NCI-H82 treated with DMSO at 0.1 percent for 48 hours (cell line): ENCODE data around the gene KCND2.
"Not testable (repeated sequence)": the region's sequence is repeated elsewhere in the genome, so short reads cannot be mapped to it uniquely, and the experiment has no call there.

Experiments
- DNase-seq: peaks from one replicate; lab custom pipeline; 2025; ENCODE audit not compliant: unreplicated experiment; lab: John Stamatoyannopoulos, UW

KCND2 gene

DNA sequence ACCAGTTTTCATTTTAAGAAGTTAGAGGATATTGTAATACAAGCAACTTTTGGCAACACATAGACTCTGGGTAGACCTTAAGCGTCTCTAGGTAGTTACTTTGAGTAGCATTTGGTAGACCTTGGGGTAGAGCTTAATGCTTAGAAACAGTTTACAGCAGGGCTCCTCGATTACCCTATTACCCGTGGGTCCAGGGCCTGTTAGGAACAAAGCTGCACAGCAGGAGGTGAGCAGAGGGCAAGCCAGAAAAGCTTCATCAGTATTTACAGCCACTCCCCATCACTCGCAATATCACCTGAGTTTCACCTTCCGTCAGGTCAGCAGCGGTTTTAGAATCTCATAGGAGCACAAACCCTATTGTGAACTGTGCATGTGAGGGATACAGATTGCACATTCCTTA, 411.5 kb downstream of the KCND2 start:
- no peak for DNase-seq

DNA sequence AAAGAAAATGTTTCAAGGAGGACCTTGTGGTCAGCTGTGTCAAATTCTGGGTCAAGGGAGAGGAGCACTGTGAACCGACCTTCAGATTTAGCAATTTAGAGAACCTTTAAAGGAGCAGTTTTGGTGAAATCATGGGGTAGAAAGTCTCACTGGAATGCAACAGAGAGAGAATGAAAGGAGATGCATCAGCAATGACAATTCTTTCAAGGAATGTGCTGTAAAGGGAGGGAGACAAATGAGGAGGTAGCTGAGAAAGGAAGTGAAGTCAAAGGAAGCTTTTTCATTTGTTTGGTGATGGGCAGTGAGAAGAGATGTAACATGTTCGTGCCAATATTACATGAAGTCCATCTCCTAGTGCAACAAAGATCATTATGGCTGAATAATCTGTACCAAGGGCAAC, 418.9 kb downstream of the KCND2 start:
- no peak for DNase-seq

DNA sequence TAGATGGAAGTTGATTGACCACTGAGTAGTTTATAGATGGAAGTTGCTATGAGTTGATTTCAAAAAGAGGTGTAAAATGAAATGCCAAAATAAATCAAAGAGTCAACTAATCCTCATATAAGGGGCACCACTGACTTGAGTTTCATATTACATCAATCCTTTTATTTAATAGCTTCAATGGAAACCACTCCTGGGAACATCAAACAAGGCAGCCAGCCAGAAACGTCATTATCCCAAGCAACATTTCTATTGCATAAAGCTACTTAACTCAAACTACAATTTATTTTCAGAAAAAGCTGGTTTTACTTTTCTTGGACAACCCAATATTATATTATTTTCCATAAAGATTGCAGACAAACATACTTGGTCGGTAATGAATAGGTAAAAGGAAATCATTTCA, 422.9 kb downstream of the KCND2 start:
- no peak for DNase-seq

DNA sequence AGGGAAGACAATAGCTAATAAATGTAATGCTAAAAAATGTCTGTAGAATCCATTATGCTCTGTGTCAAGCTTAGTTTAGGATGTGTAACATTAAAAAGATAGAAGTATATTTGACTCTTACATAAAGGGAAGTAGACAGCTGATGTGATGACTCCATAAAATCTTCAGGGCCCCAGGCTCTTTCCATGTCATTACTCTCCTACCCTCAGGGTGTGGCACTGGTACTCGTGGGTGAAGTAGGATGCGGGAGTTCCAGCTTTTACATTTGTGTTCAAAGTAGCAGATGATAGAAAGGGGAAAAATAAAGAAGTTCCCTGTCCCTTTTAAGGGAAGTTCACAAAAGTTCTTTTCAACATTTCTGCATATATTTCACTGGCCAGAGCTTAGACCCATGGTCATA, 427.8 kb downstream of the KCND2 start:
- DNase-seq, result no peak

DNA sequence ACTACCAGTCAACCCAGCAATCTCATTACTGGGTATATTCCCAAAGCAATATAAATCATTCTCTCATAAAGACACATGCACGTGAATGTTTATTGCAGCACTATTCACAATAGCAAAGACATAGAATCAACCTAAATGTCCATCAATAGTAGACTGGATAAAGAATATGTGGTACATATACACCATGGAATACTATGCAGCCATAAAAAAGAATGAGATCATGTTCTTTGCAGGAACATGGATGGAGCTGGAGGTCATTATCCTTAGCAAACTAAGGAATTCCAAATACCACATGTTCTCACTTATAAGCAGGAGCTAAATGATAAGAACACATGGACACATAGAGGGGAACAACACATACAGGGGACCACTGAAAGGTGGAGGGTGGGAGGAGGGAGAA, 429.4 kb downstream of the KCND2 start:
- DNase-seq, result not testable (repeated sequence)

DNA sequence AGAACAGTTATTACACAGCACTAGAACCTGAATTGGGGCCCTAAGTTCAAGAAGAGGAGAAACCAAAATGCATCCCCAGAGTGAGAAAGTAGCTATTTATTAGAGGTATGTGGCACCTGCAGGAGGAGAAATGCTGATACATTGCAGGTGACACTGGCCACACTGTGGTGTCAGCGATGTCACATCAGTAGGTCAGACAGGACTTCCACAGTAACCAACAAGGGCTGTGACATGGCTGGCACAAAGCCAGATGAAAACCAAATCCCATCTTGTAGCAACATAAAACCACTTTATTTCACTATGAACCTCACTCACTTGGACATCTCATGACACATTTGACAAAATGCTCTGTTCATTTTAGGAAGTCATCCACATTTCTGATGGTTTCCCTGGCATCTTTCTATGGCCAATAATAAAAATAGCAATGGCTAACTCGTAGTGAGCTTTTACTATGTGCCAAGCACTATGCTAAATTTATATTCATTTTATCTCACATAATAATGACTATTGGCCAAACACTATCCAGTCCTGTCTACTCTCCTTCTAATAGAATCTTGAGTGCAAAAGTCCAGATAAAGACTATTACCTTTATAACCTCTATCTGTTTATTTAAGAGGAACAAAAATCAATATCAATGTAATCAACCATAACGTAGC, 430.7 kb downstream of the KCND2 start:
- DNase-seq, result no peak

DNA sequence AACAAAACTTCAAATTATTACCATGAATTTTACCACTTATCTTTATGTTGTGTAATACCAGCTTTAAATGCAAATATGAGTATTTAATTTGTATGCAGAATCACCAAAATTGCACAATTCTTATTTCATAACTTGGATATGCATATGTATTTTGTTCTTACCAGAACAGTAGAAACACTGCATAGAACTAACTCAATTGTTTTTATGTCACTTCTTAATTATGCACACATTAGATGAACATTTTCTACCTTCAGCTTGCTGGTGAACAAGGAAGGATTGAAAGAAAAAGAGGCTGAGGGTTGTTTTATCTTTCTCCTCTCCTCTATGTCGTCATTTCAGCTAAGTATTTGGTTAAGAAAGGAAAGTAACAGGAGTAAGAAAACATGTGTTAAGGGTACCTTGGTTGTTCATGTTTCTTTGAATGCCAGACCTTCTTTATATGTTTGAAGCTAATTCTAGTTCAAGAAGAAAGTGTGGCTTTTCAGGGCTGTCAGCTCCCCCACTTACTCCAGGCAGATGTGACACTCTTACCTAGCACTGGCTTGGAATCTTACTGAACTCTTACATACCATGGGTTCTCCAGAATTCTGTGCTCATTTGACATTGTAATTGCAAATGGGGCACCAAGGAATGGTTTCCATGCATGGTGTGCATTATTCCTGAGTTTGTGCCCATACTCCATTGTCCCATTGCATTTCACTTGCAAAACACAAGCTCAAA, 436.4 kb downstream of the KCND2 start:
- no peak for DNase-seq

DNA sequence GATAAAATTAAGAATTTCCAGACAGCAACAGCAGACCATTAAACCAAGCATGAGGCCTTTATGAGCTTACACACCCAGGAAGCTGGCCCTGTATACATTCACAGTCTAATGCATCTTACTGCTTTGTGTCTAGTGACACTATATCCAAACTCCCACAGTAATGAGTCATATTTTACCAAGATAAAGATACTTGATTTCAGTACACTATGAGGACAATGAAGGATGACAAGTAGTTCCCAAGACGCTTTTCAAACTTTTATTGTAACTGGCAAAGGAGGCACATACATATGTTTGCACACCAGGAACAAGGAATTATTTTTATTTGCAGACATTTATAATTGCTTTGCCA, 437.0 kb downstream of the KCND2 start:
- no peak for DNase-seq

DNA sequence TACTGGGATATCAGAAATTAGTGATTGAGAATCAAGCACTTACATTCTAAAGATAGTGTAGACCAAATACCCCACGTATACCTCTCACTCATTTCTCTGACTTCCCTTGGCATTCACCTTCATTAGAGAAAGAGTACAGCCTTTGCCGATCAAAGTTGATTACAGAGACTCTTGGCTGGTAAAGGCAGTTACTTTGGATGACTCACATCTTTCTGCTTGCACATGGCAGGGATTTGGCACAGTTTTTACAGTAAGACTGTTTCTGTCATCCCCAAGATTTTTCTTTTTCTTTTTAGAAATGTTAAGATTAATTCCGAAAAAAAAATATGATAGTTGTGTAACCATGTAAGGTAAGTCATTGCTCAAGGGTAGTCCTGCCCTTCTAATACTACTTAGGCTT, 442.0 kb downstream of the KCND2 start:
- no peak for DNase-seq

DNA sequence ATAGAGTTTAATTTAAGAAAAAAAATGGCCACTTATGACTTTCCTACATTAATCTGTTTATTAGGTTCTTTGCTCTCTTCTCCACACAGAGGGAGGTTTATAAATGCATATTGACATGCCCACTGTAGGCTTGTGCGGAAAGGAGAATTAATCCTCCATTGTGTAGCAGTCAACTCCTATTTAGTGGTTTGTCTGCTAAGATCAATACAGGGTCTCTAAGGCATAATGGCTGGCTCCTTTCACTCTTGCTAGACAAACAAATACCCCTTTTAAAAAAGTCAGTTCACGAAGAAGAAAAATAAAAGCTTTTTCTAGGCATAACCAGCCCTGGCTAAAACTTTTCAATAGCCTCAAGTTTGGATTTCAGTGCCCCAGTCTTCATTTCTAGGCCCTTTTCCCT, 443.3 kb downstream of the KCND2 start:
- DNase-seq, result no peak

DNA sequence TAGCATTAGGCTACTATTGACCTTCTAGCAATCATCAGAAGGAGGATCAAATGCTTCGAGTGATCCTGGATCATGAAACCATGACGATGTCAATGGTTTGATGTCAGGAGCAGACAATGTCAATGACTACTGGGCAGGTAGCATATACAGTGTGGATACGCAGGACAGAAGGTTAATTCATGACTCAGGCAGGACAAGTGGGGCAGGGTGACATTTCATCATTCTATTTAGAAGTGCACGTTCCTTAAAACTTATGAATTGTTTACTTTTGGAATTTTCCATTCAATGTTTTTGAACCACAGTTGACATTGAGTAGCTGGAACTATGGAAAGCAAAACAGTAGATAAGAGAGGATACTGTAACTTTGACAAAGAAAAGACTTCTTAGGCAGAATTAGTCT, 444.2 kb downstream of the KCND2 start:
- no peak for DNase-seq

DNA sequence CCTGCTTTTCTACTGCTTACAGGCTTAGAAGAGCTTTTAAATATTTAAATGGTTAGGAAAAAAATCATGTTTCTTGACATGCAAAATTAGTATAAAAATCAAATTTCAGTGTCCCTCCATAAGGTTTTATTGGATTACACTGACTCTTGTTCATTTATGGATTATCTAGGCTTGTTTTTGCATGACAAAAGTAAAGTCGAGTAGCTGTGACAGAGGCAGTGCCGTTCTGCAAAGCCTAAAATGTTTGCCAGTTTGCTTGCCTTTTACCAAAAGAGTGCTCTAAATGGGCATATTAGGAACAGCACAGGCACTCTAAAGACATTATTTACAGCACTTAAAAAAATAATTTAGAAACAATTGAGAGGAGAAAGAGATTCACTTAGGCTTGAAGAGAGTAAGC, 445.4 kb downstream of the KCND2 start:
- DNase-seq, result no peak

DNA sequence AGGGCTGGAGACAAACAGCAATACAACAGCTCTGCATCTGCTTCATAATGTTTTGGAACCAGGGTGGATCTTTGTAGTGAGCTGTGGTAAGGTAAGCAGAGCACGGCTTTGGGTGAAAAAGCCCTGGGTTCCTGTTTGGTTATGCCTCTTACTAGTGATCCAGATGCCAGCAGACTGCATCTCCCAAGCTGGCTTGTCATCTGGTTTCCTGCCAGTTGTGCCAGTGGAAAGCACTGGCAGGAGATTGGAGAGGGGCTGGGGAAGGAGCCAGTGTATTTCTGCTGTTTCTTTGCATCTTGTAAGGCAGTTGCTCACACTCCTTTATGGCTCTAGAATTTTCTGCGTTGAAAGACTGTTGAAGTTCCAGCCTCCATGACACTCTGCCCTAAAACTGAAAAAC, 447.3 kb downstream of the KCND2 start:
- DNase-seq, result no peak

DNA sequence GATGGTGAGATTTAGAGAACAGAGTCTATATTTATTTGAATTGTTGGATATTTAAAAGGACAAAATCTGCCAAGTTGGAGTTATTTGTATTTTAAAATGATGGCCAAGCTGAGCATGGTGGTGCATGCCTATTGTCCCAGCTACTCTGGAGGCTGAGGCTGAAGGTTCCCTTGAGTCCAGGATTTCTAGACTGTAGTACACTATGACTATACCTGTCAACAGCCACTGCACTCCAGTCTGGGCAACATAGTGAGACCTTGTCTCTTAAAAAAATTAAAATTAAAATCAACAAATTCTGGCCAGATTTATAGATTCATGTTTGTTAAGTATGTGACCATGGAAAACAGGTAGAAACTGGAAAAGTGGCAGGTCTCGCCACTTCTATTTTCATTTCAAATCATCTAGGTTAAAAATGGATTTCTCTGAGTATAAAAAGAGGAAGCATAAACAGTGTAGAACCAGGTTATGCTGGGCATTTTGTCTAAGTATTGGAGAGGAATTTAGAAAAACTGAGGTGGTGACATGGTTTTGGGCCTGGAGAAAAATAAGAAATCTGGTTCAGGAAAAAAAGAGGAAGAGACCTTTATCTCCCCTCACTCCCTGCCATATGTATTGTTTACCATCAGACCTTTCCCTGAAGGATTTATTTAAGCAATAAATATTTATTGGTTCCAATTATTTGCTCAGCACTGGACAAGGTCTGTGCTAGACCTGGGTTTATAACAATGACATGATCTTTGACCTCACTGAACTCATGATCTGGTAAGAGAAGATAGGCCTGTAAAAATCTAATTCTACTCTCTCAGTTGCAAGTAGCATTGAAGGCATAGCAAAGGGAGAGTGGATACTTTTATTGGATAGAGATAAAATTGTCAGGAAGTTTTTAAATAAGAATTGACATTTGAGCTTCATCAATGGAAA, 450.8 kb downstream of the KCND2 start:
- DNase-seq, result no peak

DNA sequence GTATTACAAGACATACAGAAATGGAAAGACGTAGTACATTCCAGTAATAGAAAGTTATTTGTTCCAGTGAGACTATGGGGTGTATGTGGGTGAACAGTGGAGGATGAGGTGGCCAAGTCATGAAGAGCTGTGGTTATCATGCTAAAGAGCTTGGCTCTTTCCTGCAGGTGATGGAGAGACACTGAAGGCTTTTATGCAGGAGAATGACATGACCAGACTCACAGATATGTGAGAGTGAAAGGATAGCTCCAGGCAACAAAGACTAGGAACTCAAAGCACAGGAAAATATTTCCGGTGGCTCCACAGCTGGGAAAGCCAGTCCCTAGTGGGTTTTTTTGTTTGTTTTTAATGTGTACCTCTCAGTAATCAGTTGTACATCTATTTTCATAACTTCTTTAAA, 451.5 kb downstream of the KCND2 start:
- DNase-seq, result no peak

DNA sequence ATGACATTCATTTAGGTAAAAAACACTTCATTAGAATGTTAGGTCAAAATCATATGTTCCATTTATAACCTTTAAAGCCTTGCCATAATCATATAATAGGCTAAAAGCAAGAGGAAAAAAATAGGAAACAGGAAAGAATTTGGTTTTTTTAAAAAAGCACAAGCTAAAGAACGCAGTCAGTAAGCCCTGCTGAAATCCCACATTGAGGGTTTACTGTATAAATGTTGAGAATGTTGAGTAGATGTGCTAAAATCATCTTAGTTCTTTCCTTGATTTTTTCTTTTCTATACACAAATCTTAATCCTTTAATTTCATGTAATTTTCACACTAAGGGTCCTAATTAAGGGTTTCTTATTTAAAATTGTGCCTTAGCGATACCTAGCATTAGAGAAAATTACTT, 452.0 kb downstream of the KCND2 start:
- DNase-seq, result no peak

DNA sequence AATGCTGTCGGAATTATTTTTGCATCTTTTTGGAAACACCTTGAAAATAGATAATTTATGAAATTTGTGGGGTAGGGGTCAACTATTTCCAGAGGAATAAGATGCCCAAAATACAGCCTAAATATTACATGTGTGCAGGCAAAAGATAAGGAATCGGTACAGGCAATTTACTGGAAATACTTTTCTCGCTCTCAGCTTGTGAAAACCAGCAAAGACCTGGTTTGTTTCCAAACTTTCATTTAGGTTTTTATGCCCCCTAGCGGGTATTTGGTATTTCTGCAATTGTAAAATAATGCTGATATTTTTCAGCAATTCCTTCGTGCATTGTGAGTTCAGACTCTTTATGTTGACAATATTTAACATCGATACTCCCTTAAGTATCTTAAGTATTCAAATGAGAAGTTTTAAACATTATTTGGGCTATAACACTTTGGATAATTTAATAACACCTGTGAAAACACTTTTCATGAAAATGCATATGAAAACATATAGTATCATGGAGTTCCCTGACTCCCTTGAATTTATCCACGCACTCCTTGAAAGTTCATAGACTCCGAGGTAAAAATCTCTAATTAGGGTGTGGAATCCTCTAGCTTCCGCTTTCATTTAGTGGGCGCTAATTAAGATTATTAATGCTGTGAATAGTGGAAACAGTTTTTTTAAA, 452.5 kb downstream of the KCND2 start:
- DNase-seq, result peak; percentile 31

DNA sequence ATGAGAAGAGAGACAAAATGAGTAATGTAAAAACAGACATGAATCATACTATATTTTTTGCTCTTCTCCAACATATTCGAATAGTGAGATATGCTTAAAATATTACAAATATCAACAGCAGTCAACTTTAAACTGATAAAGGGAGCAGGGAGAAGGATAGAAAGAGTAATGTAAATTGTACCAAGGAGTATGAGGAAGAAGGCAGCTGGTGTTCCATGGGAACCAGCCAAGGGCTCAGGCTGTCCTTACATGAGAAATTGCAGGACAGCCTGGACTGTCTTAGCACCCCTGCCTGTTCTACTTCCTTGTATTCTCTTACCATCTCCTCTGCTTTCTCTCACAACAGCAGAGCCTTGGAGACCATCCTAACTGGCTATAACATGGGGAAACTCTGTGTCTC, 456.3 kb downstream of the KCND2 start:
- no peak for DNase-seq

DNA sequence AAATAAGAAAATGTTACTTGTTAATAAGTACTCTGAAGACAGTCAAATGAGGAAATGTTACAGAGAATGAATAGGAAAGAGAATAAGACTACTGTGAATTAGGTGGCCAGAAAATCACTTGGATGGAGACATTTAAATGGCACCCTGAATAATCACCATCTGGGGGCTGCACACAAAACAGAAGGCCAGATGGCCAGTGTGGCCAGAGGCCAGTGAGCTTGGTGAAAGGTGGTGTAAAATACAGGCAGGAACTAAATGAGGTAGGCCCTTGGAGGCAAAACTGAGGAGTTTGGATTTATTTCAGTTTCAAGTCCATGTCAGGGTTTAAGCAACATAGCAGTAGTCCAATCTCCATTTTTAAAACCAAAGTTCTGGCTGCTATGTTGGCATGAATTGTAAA, 458.3 kb downstream of the KCND2 start:
- DNase-seq, result no peak

DNA sequence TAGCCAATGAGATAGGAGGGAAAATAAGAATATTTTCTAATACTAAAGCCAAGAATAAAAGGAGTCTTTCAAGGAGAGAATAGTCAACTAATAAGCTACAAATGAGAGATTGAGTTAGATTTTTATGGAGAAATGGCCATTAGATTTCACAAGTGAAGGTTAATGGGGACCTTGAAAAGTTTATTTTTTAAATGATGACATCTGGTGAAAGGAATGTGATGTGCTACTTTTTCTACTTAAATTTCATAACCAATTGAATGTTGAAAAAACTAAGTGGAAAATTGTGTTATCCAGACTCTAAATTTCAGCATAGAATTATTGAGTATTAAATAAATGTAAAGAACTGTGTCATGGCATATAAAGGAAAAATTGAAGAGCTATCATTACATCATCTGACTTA, 459.3 kb downstream of the KCND2 start:
- no peak for DNase-seq

DNA sequence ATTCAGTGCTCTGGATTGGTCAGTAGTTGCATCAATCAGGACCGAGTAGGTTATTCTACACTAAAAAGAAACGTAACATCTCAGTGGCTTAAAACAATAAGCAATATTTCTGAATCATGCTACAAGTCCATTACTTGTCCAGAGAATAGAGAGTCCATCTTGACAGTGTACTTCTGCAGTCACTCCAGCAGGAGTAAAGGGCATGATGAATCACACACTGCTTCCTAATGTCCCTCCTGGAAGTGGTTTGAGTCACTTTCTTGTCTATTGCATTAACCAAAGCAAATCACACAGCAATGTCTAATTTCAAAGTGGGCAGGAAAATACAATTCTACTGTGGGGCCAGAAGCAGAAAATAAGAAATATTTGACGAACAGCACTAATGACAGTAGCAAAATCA, 460.2 kb downstream of the KCND2 start:
- no peak for DNase-seq

DNA sequence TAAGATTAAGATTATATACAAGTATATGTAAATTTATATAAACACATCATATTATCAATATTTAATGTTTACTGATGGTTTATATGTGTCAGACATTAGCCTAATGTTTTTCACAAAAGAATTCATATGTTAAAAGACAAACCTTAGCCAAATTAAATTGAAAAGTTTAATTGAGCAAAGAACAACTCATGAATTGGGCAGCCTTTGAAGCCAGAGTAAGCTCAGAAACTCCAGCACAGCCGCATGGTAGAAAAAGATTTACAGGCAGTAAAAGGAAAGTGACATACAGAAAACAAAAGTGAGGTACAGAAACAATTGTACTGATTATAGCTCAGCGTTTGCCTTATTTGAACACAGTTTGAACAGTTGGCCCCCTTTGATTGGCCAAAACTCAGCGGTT, 460.9 kb downstream of the KCND2 start:
- no peak for DNase-seq
